LoVo (cell line): ENCODE data around the gene FARS2.

Source experiments
- DNase-seq: peaks from one replicate; pipeline ENCODE4 v3.0.0-alpha.2; 2016; ENCODE audit warnings: low spot score

Gene FARS2

DNA sequence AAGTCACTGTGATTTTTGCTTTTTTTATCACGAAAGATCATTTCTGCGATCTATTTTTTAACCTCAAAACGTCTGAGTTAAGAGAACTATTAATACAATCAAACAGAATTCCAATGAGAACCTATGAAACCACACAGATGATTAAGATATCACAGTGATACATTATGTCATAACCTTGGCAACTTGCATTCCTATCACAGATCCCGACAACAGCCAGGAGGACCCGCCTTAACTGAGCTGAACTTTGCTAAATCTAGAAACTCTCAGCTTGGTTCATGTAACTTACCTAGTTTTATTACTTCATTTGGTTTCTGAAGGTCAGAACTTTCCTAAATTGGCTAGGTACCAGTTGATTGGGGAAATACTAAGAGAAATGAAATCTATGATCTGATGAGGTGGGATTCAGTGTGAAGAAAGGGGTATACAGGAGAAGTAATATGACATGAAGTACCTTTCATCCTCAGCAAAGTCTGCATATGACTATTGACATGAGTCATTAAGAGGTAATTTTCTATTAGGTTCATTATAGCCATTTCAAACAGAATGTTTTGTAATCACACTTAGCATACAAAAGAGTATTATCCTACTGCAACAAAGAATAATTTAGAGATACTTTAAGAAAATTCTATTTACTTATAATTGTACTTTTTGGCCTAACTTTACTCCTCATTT is 11.7 kb upstream of the FARS2 start:
- DNase-seq: no peak

- DNase-seq: no peak
These were observed 10.9 kb upstream of the FARS2 start for GRCh38 chr6:5250451-5250850.

DNA sequence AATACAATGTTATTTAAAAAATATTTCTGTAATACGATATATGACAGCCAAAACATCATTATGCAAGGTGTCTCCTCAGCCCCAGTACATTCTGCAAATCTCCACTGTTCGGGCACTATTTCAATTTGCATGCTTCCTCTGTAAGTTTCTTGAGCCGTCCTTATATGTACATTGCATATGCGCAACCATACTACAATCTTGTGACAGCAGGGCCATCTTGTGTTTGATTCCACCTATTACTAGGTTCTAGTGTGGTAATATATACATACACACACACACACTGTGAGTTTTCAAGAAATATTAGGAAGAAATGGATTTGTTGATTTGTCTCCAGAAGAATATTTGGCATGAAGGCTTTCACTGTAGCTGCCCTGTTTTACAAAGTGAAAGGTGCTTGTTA is 10.4 kb upstream of the FARS2 start:
- DNase-seq: no peak

- DNase-seq: no peak
These were observed 4.4 kb upstream of the FARS2 start for GRCh38 chr6:5256952-5257351.

DNA sequence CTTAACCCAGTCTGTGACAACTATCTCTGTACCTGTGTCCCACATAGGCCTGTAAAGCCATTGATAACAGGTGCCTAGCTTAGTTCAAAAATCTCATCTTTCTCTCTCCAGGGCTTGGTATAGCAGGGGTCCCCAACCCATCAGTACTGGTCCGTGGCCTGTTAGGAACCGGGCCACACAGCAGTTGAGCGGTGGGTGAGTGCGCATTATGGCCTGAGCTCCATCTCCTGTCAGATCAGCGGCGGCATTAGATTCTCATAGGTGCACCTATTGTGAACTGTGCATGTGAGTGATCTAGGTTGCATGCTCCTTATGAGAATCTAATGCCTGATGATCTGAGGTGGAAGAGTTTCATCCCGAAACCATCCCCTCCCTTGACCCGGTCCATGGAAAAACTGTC is 3.9 kb upstream of the FARS2 start:
- DNase-seq: no peak

- DNase-seq: no peak
These were observed 1.9 kb upstream of the FARS2 start for GRCh38 chr6:5259428-5259827.

DNA sequence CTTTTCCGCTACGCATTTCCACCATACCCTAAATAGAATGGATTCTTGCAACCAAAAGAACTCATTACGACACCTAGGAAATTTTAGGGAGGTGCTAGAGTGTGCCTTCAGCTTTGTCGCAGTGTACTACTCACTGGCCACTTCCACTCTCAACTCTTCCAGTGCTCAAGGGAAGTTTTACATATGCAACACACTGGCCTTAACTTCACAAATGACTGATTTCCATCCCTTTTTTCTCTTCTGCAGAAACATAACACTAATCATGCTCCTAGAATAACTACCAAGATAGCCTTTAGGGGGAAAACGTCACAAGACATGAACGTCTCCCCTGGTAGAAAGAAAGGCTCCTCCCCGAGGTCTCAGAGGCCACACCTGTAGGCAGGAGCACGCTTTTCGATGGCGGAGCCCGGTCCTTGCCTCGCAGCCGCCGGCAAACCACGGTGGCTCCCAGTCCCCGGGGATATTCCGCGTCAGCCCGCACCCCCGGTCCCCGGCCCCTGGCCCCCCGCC is 1.1 kb upstream of the FARS2 start:
- peak; percentile 86 for DNase-seq

DNA sequence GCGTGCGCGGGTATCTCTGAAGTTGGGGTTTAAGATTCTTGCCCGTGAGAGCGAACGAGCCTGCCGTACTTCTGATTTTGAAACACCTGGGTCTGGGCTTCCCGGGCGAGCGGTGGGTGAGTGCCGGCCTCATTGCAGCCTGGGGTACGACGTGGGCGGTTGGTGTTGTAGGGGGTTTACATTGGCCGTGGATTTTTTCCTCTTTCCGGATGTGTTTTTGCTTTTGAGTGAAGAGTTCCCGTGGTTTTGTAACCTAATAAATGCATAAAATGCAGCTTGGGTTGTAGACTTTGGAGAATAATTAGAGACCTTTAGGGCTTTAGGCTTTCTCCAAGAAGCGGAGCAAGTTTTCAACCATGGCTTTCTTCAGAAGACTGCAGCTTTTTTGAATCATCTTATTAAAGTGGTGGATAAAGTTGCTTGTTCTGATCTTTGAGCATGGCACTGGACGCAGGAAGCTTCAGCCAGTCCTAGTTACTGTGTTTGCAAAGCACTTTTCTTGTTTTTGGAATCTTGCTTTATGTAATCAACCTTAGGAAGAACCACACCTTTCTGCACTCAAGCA is 314 bp downstream of the FARS2 start:
- DNase-seq: no peak

- DNase-seq: no peak
These were observed 5.1 kb downstream of the FARS2 start for GRCh38 chr6:5266423-5266822.

GRCh38 chr6:5270093-5270680 is 8.9 kb downstream of the FARS2 start:
- DNase-seq: no peak

GRCh38 chr6:5271926-5272325 is 10.6 kb downstream of the FARS2 start:
- no peak for DNase-seq

- DNase-seq: no peak
These were observed 12.9 kb downstream of the FARS2 start for GRCh38 chr6:5274231-5274630.

DNA sequence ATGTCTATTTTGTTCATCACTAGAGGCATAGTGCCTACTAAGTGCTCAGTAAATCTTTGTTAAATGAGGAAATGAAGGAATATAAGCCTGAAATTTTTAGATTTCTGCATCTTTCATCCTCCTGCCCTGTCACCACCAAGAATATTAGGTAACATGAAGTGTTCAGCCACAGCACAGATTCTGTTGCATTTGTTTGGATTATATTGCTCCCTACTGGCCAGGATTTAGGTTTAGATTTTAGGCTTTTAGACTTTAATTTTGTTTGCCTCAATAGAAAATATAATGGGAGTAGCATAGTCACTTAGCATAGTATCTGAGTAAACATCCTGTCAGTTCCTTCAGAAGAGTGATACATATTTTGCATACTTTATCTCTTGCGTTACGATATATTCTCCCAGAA is 14.2 kb downstream of the FARS2 start:
- DNase-seq: no peak

DNA sequence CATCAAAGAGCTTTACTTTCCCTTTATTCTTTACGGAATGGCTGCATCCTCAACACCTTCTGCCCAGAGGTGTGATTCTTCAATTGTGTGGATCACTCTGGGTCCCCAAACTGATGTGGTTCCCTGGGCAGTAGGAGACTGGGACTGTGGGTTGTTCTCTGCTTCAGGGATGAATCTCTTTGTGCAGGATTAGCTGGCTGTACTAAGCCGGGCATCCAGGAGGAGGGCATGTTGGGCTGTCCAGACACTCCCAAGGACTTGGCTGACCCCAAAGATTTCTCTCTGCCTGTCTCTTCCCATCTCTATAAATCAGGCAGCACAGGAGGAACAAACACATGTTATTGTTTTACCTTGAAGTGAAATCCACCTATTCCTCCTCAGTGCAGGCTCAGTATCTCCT is 15.3 kb downstream of the FARS2 start:
- no peak for DNase-seq

DNA sequence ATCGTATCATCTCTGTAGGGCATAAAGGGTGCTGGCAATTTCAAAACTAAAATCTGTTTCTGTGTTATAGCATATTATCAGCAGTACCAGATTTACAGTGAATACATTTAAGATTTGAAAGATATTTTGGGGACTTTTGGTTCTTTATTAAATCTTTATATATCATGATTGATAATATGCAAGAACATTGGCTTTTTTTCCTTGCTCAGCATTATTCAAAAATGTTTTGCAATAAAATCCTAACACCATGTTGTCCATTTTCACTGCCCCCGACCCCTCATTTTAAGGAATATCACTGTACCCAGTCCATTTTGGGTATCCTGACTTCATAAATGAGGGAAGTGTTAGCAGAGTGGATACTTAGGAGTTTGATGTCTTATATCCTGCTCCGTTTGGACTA is 16.3 kb downstream of the FARS2 start:
- DNase-seq: no peak

DNA sequence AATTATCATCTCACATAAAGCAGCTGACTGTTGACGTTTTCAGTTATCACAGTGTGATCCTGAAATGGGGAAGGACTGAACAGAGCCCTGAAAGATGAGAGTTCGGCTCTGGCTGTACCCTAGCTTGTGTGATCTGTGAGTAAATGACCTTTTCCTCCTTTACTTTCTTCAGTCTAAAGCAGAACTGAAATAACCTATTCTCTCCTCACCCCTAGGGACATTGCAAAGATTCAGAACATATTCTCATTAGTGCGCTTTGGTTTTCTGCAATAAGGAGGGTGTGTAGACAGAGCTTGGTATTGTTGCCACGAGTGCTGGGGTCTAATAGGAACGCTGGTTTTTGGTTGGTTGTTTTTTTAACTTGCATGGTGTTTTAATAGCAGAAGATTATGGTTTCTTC is 16.7 kb downstream of the FARS2 start:
- DNase-seq: no peak

DNA sequence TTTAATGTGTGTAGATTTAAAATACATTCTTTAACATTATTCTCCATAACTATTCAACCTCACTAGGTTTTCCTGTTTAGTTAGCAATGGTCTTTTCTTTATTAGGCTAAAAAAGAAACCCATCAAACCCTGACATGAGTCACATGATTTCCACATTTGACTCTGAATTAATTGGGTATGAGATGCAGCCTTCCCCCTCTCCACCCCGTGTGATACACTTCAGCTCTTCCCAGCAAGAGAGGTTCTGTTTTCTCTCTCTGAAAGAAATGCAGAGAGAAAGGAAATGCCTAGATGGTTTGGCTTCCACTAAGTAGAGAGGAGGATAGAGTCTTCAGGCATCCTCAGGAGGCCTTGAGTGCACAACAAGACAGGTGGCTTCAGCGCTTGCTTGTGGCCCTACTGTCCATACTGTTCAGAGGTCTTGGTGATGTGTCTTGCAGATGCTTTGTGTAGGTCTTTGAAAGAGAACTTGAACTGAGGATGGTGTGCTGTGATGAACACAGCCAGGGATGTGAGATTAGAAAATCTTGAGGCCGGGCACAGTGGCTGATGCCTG is 17.3 kb downstream of the FARS2 start:
- DNase-seq: no peak

- no peak for DNase-seq
These were observed 18.6 kb downstream of the FARS2 start for GRCh38 chr6:5279891-5280338.

GRCh38 chr6:5280920-5281319 is 19.6 kb downstream of the FARS2 start:
- no peak for DNase-seq

GRCh38 chr6:5282191-5282623 is 20.9 kb downstream of the FARS2 start:
- DNase-seq: no peak

- no peak for DNase-seq
These were observed 23.8 kb downstream of the FARS2 start for GRCh38 chr6:5285081-5285480.

DNA sequence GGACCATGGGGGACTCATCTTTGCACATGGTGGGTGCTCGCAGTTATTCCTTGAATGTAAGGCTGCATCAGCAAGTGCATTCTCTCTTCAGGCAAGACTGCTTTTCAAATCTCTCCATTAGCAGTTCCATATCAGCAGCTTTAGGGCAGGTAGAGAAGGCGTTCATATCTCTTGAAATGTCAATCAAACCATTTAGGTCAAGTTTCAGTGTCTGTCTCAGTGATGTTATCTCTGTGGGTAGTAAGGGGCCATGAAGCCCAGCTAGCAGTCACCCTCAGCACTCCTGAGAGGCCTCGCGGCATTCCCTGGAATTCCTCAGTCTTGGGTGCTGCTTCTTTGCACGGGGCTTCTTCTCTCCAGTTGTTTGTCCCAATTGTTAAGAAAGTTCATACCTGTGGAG is 24.2 kb downstream of the FARS2 start:
- DNase-seq: no peak

DNA sequence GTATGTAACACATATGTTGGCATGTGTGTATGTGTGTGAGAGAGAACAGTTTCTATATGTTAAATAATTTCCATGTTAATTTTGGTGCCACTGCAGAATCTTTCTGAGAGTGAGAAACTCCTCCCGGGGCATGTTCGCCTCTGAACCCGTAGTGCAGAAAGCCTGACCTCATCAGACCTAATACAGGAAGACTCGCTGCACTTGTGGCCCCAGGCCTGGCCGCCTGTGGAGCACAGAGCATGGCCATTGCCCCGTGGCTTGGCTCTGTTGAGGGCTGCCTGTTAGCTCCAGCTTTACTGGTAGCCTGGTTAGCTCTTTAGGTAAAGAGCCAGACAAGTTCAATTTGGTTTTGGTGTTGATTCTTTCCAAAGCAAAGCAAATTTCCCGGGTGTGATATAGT is 25.5 kb downstream of the FARS2 start:
- DNase-seq: no peak
